NT2/D1 (cell line): ENCODE data around the gene WDR64.

Experiments used
- SUZ12 ChIP-seq: IDR thresholded peaks from 2 replicates; pipeline ENCODE4 v1.6.1; 2011; ENCODE audit not compliant: insufficient read length, insufficient read depth; ENCODE audit errors: extremely low read depth
- YY1 ChIP-seq: IDR thresholded peaks from 2 replicates; pipeline ENCODE4 v1.6.1; 2011; ENCODE audit not compliant: insufficient read length, insufficient read depth
- ZNF274 ChIP-seq: IDR thresholded peaks from 2 replicates; pipeline ENCODE4 v1.6.1; 2011; ENCODE audit warnings: mild to moderate bottlenecking, low read depth, low read length

GRCh38 chr1:241821363-241821762, 169.3 kb downstream of the WDR64 start:
- TF ChIP-seq ZNF274 (no peak), SUZ12 (no peak), YY1 (no peak)
